Skeletal muscle cell (primary cell): ENCODE results near the gene MICAL2.
A peak's percentile ranks its signal among the peaks of the same experiment; 100 is the strongest.

Experiments used
- DNase-seq: peaks from one replicate; pipeline ENCODE4 v3.0.0-alpha.2; 2010; ENCODE audit warnings: low read depth
- H3K4me3 ChIP-seq: 2 replicates; pipeline ENCODE4 v1.5.1; 2011; ENCODE audit warnings: low read depth, mild to moderate bottlenecking, control low read depth, low read length, moderate library complexity

Gene MICAL2

GRCh38 chr11:12246147-12246546, 135.8 kb downstream of the MICAL2 start:
- H3K4me3 ChIP-seq = no peak overlapping the region
- DNase-seq = no peak

GRCh38 chr11:12246989-12247388, 136.6 kb downstream of the MICAL2 start:
- DNase-seq = no peak
- H3K4me3 ChIP-seq = no peak overlapping the region

GRCh38 chr11:12247543-12248254, 137.3 kb downstream of the MICAL2 start:
- H3K4me3 ChIP-seq = no peak overlapping the region
- no peak for DNase-seq

GRCh38 chr11:12248330-12248729, 137.9 kb downstream of the MICAL2 start:
- DNase-seq = peak; percentile 66
- H3K4me3 ChIP-seq = no peak overlapping the region

GRCh38 chr11:12249590-12250260, 139.3 kb downstream of the MICAL2 start:
- DNase-seq = no peak
- H3K4me3 ChIP-seq = no peak overlapping the region

GRCh38 chr11:12251666-12252560, 141.5 kb downstream of the MICAL2 start:
- H3K4me3 ChIP-seq = no peak overlapping the region
- no peak for DNase-seq

GRCh38 chr11:12253843-12254281, 143.5 kb downstream of the MICAL2 start:
- no peak overlapping the region for H3K4me3 ChIP-seq
- no peak for DNase-seq

- no peak for DNase-seq
- no peak overlapping the region for H3K4me3 ChIP-seq
Measured at GRCh38 chr11:12258451-12258850, 148.1 kb downstream of the MICAL2 start.

GRCh38 chr11:12259956-12260355, 149.6 kb downstream of the MICAL2 start:
- H3K4me3 ChIP-seq = no peak overlapping the region
- no peak for DNase-seq

- H3K4me3 ChIP-seq = no peak overlapping the region
- no peak for DNase-seq
Measured at GRCh38 chr11:12260731-12261521, 150.5 kb downstream of the MICAL2 start.

- DNase-seq = no peak
- H3K4me3 ChIP-seq = no peak overlapping the region
Measured at GRCh38 chr11:12261551-12261950, 151.2 kb downstream of the MICAL2 start.

GRCh38 chr11:12263141-12263693, 152.8 kb downstream of the MICAL2 start:
- no peak overlapping the region for H3K4me3 ChIP-seq
- no peak for DNase-seq

- DNase-seq = no peak
- H3K4me3 ChIP-seq = no peak overlapping the region
Measured at GRCh38 chr11:12264361-12264760, 154.0 kb downstream of the MICAL2 start.

GRCh38 chr11:12266132-12266531, 155.7 kb downstream of the MICAL2 start:
- DNase-seq = no peak

GRCh38 chr11:12266943-12267342, 156.6 kb downstream of the MICAL2 start:
- no peak overlapping the region for H3K4me3 ChIP-seq
- DNase-seq = no peak

More at GRCh38 chr11:12266132-12266531, 155.7 kb downstream of the MICAL2 start:
- no peak overlapping the region for H3K4me3 ChIP-seq

GRCh38 chr11:12267921-12268320, 157.5 kb downstream of the MICAL2 start:
- no peak overlapping the region for H3K4me3 ChIP-seq

GRCh38 chr11:12269104-12269441, 158.7 kb downstream of the MICAL2 start:
- DNase-seq = peak; percentile 47
- no peak overlapping the region for H3K4me3 ChIP-seq

More at GRCh38 chr11:12267921-12268320, 157.5 kb downstream of the MICAL2 start:
- no peak for DNase-seq

GRCh38 chr11:12269446-12270214, 159.2 kb downstream of the MICAL2 start:
- H3K4me3 ChIP-seq = no peak overlapping the region
- no peak for DNase-seq
